Naive thymus-derived CD4-positive, alpha-beta T cell (primary cell): ENCODE data around the gene SPZ1. TPM values are rescaled to one million over a fixed set of nuclear protein-coding genes. Genes with fewer than 3 reads are reported as not detected.

Source experiments
- ATAC-seq: fragments of 150-1000 bp; cut with Tn5 transposase; 2 replicates; pipeline ENCODE4 v1.10.0; 2021; ENCODE audit warnings: mild to moderate bottlenecking, moderate library complexity
- CTCF ChIA-PET: fragments of 350-600 bp; sonication (Branson Sonifier 250); formaldehyde crosslinking; loops from one replicate; lab custom pipeline; 2021; ENCODE audit warnings: antibody characterized with exemption; lab: Charles Lee
- POLR2A ChIA-PET: fragments of 350-600 bp; sonication (Branson Sonifier 250); formaldehyde crosslinking; loops from one replicate; lab custom pipeline; 2021; ENCODE audit warnings: antibody characterized with exemption, inconsistent platforms; lab: Charles Lee
- DNase-seq, 9 donors: peaks; one replicate each; pipeline versions ENCODE4 v3.0.0 to v3.0.0-alpha.2; 2020 to 2022; ENCODE audit warnings: mixed read lengths in 1 of 9
- H3K27ac ChIP-seq: one replicate; pipeline ENCODE4 v1.7.0; 2013; ENCODE audit warnings: mild to moderate bottlenecking, low read depth, low read length, moderate library complexity
- H3K27me3 ChIP-seq, 2 donors: one replicate each; pipeline ENCODE4 v1.7.0; 2013; ENCODE audit warnings: low read length in 2 of 2, mild to moderate bottlenecking in 2 of 2, moderate library complexity in 2 of 2; ENCODE audit not compliant: control insufficient read depth in 2 of 2, insufficient read depth in 2 of 2
- H3K36me3 ChIP-seq, 3 experiments: 1 replicate in 2 of 3; 2 replicates in 1 of 3; pipeline ENCODE4 v1.7.0; 2013; ENCODE audit warnings: low read length in 3 of 3, mild to moderate bottlenecking in 3 of 3, moderate library complexity in 1 of 3; ENCODE audit not compliant: insufficient read depth in 3 of 3, control insufficient read depth in 2 of 3
- H3K4me1 ChIP-seq, 2 donors: one replicate each; pipeline ENCODE4 v1.7.0; 2013; ENCODE audit warnings: low read length in 2 of 2, mild to moderate bottlenecking in 2 of 2, moderate library complexity in 1 of 2; ENCODE audit not compliant: control insufficient read depth in 2 of 2, insufficient read depth in 2 of 2
- H3K4me3 ChIP-seq: 2 replicates; pipeline ENCODE4 v1.7.0; 2013; ENCODE audit warnings: mild to moderate bottlenecking, low read length
- H3K9me3 ChIP-seq, 3 experiments: 1 replicate in 2 of 3; 2 replicates in 1 of 3; pipeline ENCODE4 v1.7.0; 2013; ENCODE audit warnings: low read length in 3 of 3; ENCODE audit not compliant: control insufficient read depth in 2 of 3
- H3K27ac Mint-ChIP-seq, 9 donors: one replicate each; pipeline ENCODE4 v1.8.0; 2020 to 2022; ENCODE audit warnings: mixed read lengths in 9 of 9, mild to moderate bottlenecking in 8 of 9, moderate library complexity in 5 of 9, inconsistent platforms in 2 of 9
- H3K27me3 Mint-ChIP-seq, 5 donors: one replicate each; pipeline ENCODE4 v1.8.0; 2021 to 2022; ENCODE audit warnings: mixed read lengths in 5 of 5, mild to moderate bottlenecking in 1 of 5
- H3K36me3 Mint-ChIP-seq, 5 donors: one replicate each; pipeline ENCODE4 v1.8.0; 2020 to 2022; ENCODE audit warnings: mixed read lengths in 5 of 5, mild to moderate bottlenecking in 3 of 5, inconsistent platforms in 1 of 5
- H3K4me1 Mint-ChIP-seq, 7 donors: one replicate each; pipeline ENCODE4 v1.8.0; 2020 to 2022; ENCODE audit warnings: mixed read lengths in 7 of 7, mild to moderate bottlenecking in 3 of 7, inconsistent platforms in 1 of 7
- H3K4me3 Mint-ChIP-seq, 10 donors: one replicate each; pipeline ENCODE4 v1.8.0; 2020 to 2022; ENCODE audit warnings: mild to moderate bottlenecking in 10 of 10, mixed read lengths in 10 of 10, moderate library complexity in 6 of 10, inconsistent platforms in 2 of 10
- H3K9me3 Mint-ChIP-seq, 11 donors: one replicate each; pipeline ENCODE4 v1.8.0; 2020 to 2022; ENCODE audit warnings: mixed read lengths in 11 of 11, mild to moderate bottlenecking in 4 of 11, inconsistent platforms in 1 of 11, moderate library complexity in 1 of 11
- intact Hi-C, 2 donors: fragments of 100-400 bp; cut with micrococcal nuclease; formaldehyde crosslinking; loops; one replicate each; pipeline ENCODE4 v1.15.1; 2023
- polyA plus RNA-seq, 2 donors: library from polyadenylated mRNA; unstranded; fragments of 300-500 nt; fragmentation: Illumina TruSeq; gene quantifications; one replicate each; pipeline ENCODE4 v1.2.3, GENCODE V29; 2021
- total RNA-seq, 6 experiments: library from RNA in 5 of 6; stranded (reverse) in 5 of 6; gene quantifications; 1 replicate in 5 of 6; 2 replicates in 1 of 6; pipeline ENCODE4 v1.2.3 and lab custom pipeline; 2021 to 2026

SPZ1 gene
- total and polyA plus RNA-seq, 7 experiments from 2014 or later, result not detected

DNA sequence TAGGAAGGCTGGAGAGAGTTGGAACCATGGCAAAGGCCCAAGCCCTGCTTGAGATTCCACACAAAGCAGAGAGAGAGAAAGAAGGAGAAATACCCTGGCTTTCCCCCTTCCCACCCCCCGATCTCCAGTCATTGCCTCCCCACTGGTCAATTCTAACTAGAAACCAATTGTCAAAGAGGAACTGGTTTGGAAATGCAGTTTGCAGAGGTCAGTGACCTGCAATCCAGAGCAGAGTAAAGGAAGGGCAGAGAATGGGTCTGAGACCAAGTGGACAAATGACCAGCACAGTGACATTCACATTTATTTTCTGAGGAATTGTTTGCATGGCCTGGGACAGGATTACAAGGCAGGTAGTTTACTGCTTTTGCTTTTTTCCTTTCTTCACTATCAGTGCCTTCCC is 50.6 kb downstream of the SPZ1 start:
- H3K36me3 ChIP-seq, result no peaks in the 10 kb centered on the region
- Mint-ChIP-seq H3K27me3 (peaks cover 4 to 14% (median 9%) of the 10 kb centered on the region in 5 donors), H3K27ac (no peak overlapping the region), H3K4me3 (no peak overlapping the region), H3K9me3 (peaks cover 0 to 5% (median 0%) of the 10 kb centered on the region in 11 donors), H3K4me1 (peaks cover 0 to 5% (median 0%) of the 10 kb centered on the region in 7 donors), H3K36me3 (no peaks in the 10 kb centered on the region)
- no peaks in the 10 kb centered on the region for H3K4me1 ChIP-seq
- H3K4me3 ChIP-seq, result no peak overlapping the region
- no peak overlapping the region for H3K27ac ChIP-seq
- no peaks in the 10 kb centered on the region for H3K9me3 ChIP-seq
- no peak for DNase-seq
- ATAC-seq, result no peak
- ChIA-PET POLR2A (no interaction called here), CTCF (no interaction called here)
- no peaks in the 10 kb centered on the region for H3K27me3 ChIP-seq
- intact Hi-C loops, result no loop called here

Other genes starting within 250 kb of the SPZ1 start
- 100 to 1,000 TPM in 4 of 5 experiments, 10 to 100 TPM in 1; 71.2 to 164 (median 163) TPM for gene SERINC5, start 64.0 kb upstream of the SPZ1 start, total RNA-seq
- gene SERINC5, start 64.0 kb upstream of the SPZ1 start, polyA plus RNA-seq, result 10 to 100 TPM; 34.3 to 34.9 TPM
- 10 to 100 TPM; 12.0 to 32.0 (median 26.0) TPM for gene ZFYVE16, start 88.1 kb downstream of the SPZ1 start, total RNA-seq
- 1 to 10 TPM; 3.0 to 4.5 TPM for gene ZFYVE16, start 88.1 kb downstream of the SPZ1 start, polyA plus RNA-seq
- gene FAM151B, start 168.1 kb downstream of the SPZ1 start, total RNA-seq, result 1 to 10 TPM in 2 of 5 experiments, under 1 TPM in 2, not detected in 1; 0.36 to 3.4 (median 1.1) TPM
- under 1 TPM in 1 of 2 donors, not detected in 1; 0.11 TPM for gene FAM151B, start 168.1 kb downstream of the SPZ1 start, polyA plus RNA-seq